Neural cell (in vitro differentiated cells): Measurements from ENCODE around the gene TEX14. TPM values are rescaled to one million over a fixed set of nuclear protein-coding genes. Genes with fewer than 3 reads are reported as not detected.
A peak's percentile ranks its signal among the peaks of the same experiment; 100 is the strongest.

ENCODE experiments used
- H2AFZ ChIP-seq: fragments of 200-600, 300-800 bp; sonication (generic), shearing (Covaris generic); 2 replicates; pipeline ENCODE4 v1.6.0; 2014; ENCODE audit warnings: low read depth, mild to moderate bottlenecking, antibody characterized with exemption, low read length, moderate library complexity
- H3F3A ChIP-seq: fragments of 200-600 bp; shearing (Covaris generic); 2 replicates; pipeline ENCODE4 v1.6.1; 2016; ENCODE audit warnings: mild to moderate bottlenecking, moderate library complexity, mixed read lengths, antibody characterized with exemption, low read length; ENCODE audit not compliant: insufficient read depth, poor library complexity, severe bottlenecking
- H3K27ac ChIP-seq: fragments of 200-600, 300-800 bp; sonication (generic), shearing (Covaris generic); 2 replicates; pipeline ENCODE4 v1.5.1; 2014; ENCODE audit warnings: mild to moderate bottlenecking, low read length, moderate library complexity
- H3K27me3 ChIP-seq: fragments of 300-800, 200-600 bp; sonication (generic), shearing (Covaris generic); 2 replicates; pipeline ENCODE4 v1.6.0; 2014; ENCODE audit warnings: mild to moderate bottlenecking, low read depth, low read length, moderate library complexity; ENCODE audit not compliant: insufficient read depth
- H3K36me3 ChIP-seq: fragments of 300-800, 200-600 bp; sonication (generic), shearing (Covaris generic); 2 replicates; pipeline ENCODE4 v1.5.1; 2014; ENCODE audit warnings: mild to moderate bottlenecking, antibody characterized with exemption, low read length, moderate library complexity; ENCODE audit not compliant: insufficient read depth
- H3K4me2 ChIP-seq: fragments of 300-800, 200-600 bp; sonication (generic), shearing (Covaris generic); 2 replicates; pipeline ENCODE4 v1.6.0; 2014; ENCODE audit warnings: mild to moderate bottlenecking, low read length
- H3K4me3 ChIP-seq: fragments of 300-800, 200-600 bp; sonication (generic), shearing (Covaris generic); 2 replicates; pipeline ENCODE4 v1.5.1; 2014; ENCODE audit warnings: mild to moderate bottlenecking, low read length, moderate library complexity
- H3K79me2 ChIP-seq: fragments of 200-600 bp; shearing (Covaris generic); replicated peaks from 2 replicates; pipeline ENCODE4 v1.6.0; 2014; ENCODE audit warnings: mild to moderate bottlenecking, low read length, moderate library complexity; ENCODE audit not compliant: insufficient read depth
- H3K9ac ChIP-seq: fragments of 300-800, 200-600 bp; sonication (generic), shearing (Covaris generic); 2 replicates; pipeline ENCODE4 v1.6.1; 2016; ENCODE audit warnings: mild to moderate bottlenecking, low read length, mixed read lengths
- H3K9me2 ChIP-seq: fragments of 200-600 bp; shearing (Covaris generic); 2 replicates; pipeline ENCODE4 v1.6.1; 2016; ENCODE audit warnings: mild to moderate bottlenecking, low read length, mixed read lengths; ENCODE audit not compliant: insufficient read depth
- H3K9me3 ChIP-seq: fragments of 200-600, 300-800 bp; sonication (generic), shearing (Covaris generic); 2 replicates; pipeline ENCODE4 v1.6.1; 2016; ENCODE audit warnings: mild to moderate bottlenecking, mixed run types, low read length, moderate library complexity, mixed read lengths
- H4K20me1 ChIP-seq: fragments of 200-600 bp; shearing (Covaris generic); 2 replicates; pipeline ENCODE4 v1.6.1; 2016; ENCODE audit warnings: mild to moderate bottlenecking, mixed run types; ENCODE audit not compliant: insufficient read depth
- CTCF ChIP-seq: fragments of 450-650 bp; IDR thresholded peaks from 2 replicates; pipeline ENCODE4 v1.5.1; 2014; ENCODE audit warnings: antibody characterized with exemption, mild to moderate bottlenecking, moderate library complexity; ENCODE audit not compliant: poor library complexity, severe bottlenecking
- EP300 ChIP-seq: fragments of 450-650 bp; conservative IDR thresholded peaks from 2 replicates; pipeline ENCODE4 v1.6.1; 2014; ENCODE audit warnings: antibody characterized with exemption, mild to moderate bottlenecking, moderate library complexity; ENCODE audit not compliant: poor library complexity, severe bottlenecking
- EZH2 ChIP-seq: fragments of 200-600, 300-800 bp; shearing (Covaris generic), sonication (generic); IDR thresholded peaks from 2 replicates; pipeline ENCODE4 v1.6.1; 2014; ENCODE audit warnings: antibody characterized with exemption, low read length, borderline replicate concordance, mild to moderate bottlenecking; ENCODE audit not compliant: insufficient read depth, poor library complexity, severe bottlenecking
- MXI1 ChIP-seq: fragments of 450-650 bp; conservative IDR thresholded peaks from 2 replicates; pipeline ENCODE4 v1.6.1; 2014; ENCODE audit warnings: antibody characterized with exemption, mild to moderate bottlenecking; ENCODE audit not compliant: poor library complexity, severe bottlenecking
- POLR2AphosphoS5 ChIP-seq: IDR thresholded peaks from 2 replicates; pipeline ENCODE4 v1.6.1; 2012
- RAD21 ChIP-seq: fragments of 450-650 bp; conservative IDR thresholded peaks from 2 replicates; pipeline ENCODE4 v1.6.1; 2014; ENCODE audit warnings: antibody characterized with exemption, mild to moderate bottlenecking, moderate library complexity
- REST ChIP-seq: IDR thresholded peaks from 2 replicates; pipeline ENCODE4 v1.6.1; 2012; ENCODE audit warnings: borderline replicate concordance
- SMC3 ChIP-seq: fragments of 450-650 bp; conservative IDR thresholded peaks from 2 replicates; pipeline ENCODE4 v1.6.1; 2014; ENCODE audit warnings: antibody characterized with exemption, mild to moderate bottlenecking, moderate library complexity; ENCODE audit not compliant: poor library complexity
- TAF1 ChIP-seq: IDR thresholded peaks from 2 replicates; pipeline ENCODE4 v1.6.1; 2012; ENCODE audit warnings: low read depth
- polyA plus RNA-seq: library from polyadenylated mRNA; depleted of rRNA; stranded (reverse); fragments of >200 nt; gene quantifications from 2 replicates; pipeline ENCODE4 v1.2.3, GENCODE V29; 2014

The TEX14 gene
- polyA plus RNA-seq, 1 donor from 2014 or later, result 1.4 TPM

- no peaks in the 10 kb centered on the region for H3K36me3 ChIP-seq
- no peaks in the 10 kb centered on the region for H3F3A ChIP-seq
- no peaks in the 10 kb centered on the region for H3K9me3 ChIP-seq
- H3K79me2 ChIP-seq, result no peaks in the 10 kb centered on the region
- H2AFZ ChIP-seq, result no peak overlapping the region
- H3K9me2 ChIP-seq, result no peaks in the 10 kb centered on the region
- H3K9ac ChIP-seq, result no peak overlapping the region
- no peak overlapping the region for H3K27ac ChIP-seq
- no peak overlapping the region for H3K4me3 ChIP-seq
- H4K20me1 ChIP-seq, result no peaks in the 10 kb centered on the region
- no peak overlapping the region for H3K4me2 ChIP-seq
- H3K27me3 ChIP-seq, result no peaks in the 10 kb centered on the region
- TF ChIP-seq POLR2AphosphoS5 (no peak), EP300 (no peak), TAF1 (no peak), EZH2 (no peak), CTCF (peak; percentile 37), RAD21 (no peak), REST (no peak)
Measured at GRCh38 chr17:58577696-58578095, 114.1 kb downstream of the TEX14 start.

- H3K79me2 ChIP-seq, result no peaks in the 10 kb centered on the region
- no peak for TF ChIP-seq POLR2AphosphoS5
- no peak for TF ChIP-seq MXI1
- no peak for TF ChIP-seq RAD21
- no peak for TF ChIP-seq EZH2
- no peak for TF ChIP-seq REST
- no peak for TF ChIP-seq SMC3
- no peak for TF ChIP-seq CTCF
- no peak for TF ChIP-seq TAF1
- no peak for TF ChIP-seq EP300
- no peak overlapping the region for H3K4me3 ChIP-seq
- no peaks in the 10 kb centered on the region for H4K20me1 ChIP-seq
- H3F3A ChIP-seq, result no peaks in the 10 kb centered on the region
- no peaks in the 10 kb centered on the region for H3K9me3 ChIP-seq
- H3K27ac ChIP-seq, result no peak overlapping the region
- no peak overlapping the region for H3K4me2 ChIP-seq
- no peaks in the 10 kb centered on the region for H3K9me2 ChIP-seq
- no peak overlapping the region for H3K9ac ChIP-seq
- H3K27me3 ChIP-seq, result no peaks in the 10 kb centered on the region
- no peak overlapping the region for H2AFZ ChIP-seq
- H3K36me3 ChIP-seq, result no peaks in the 10 kb centered on the region
Measured at GRCh38 chr17:58576679-58577367, 115.0 kb downstream of the TEX14 start.
